Stimulated activated CD4-positive, alpha-beta T cell treated with anti-CD3 and anti-CD28 coated beads, Interleukin-12 subunit alpha, Interleukin-12 subunit beta, amount 100 ng/mL, for 24 hours (primary cell): ENCODE results near the gene SAXO1.
"Not testable (repeated sequence)": the region's sequence is repeated elsewhere in the genome, so short reads cannot be mapped to it uniquely, and the experiment has no call there.

Source experiments
- DNase-seq, 2 experiments: peaks; one replicate each; pipeline ENCODE4 v3.0.0-alpha.2; 2020; ENCODE audit warnings: low read depth in 2 of 2

The SAXO1 gene

DNA sequence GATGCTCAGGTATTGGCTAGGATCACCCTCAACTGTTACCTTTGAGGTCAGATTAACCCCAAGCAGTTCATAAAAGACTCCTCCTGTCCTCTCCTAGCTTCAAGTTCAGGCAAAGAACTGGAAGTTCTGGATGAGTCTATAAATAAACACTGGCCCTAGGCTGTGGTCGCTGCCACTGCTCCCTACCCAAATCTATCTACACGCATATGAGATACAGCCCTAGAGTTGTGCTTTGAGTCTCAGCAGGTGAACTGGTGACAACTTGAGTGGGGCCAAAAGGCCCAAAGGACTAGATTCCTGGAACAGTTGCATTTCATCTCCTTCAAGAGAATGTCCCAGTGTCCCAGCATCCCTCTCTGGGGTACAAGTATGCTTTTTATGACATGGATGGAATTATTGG is 62.6 kb downstream of the SAXO1 start:
- DNase-seq, result no peak

DNA sequence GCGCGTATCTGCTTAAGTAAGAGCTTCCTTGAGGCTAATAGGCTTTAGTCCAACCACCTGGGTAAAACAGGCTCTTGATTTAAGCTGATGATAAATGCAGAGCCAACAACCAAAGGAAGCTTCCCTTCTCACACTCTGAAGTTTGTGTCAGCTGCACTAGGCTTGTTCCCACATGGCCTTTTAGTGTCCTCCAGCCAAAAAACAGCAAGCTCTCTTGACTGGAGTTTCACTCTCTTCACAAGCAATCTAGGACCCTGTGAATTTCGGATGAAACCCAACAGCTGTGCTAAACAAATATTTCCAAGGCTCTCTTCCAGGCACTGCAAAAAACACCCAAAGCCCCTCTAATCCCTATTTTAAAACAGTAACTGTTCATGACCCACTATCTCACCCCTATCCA is 63.9 kb downstream of the SAXO1 start:
- DNase-seq, result no peak

DNA sequence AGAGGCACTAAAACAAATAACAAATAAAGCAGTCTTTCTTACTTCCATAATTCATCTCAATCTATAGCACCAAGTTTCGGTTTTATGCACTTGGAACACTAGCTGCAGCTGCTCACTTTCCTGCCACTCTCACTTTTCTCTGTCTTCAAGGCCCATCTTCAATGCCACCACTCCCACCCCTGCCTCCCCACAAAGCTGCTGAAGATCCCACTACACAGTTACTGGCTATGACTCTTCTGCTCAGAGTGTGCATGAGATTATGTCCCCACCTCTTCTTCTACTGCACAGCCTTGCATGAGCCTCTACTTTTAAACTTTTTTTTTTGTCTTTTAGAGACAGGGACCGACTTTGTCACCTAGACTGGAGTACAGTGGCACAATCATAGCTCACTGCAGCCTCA is 77.4 kb downstream of the SAXO1 start:
- DNase-seq, result no peak

DNA sequence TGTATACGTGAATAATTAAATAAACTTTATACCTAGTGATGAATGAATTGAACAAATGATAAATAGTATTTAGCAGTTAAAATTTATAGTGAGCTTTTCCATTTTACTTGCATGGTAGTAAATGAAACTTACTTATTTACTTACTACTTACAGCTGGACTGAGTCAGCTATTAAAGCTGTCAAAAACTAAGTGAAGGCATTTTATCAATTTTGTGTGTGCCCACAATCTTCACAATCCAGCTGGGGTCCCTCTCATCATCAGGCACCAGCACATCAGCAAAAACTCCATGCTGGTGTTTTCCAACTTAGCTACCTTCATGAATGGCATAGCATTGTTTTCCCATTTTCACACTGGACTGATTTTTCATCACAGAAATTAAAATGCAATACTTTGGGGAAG is 81.1 kb downstream of the SAXO1 start:
- DNase-seq, result no peak

DNA sequence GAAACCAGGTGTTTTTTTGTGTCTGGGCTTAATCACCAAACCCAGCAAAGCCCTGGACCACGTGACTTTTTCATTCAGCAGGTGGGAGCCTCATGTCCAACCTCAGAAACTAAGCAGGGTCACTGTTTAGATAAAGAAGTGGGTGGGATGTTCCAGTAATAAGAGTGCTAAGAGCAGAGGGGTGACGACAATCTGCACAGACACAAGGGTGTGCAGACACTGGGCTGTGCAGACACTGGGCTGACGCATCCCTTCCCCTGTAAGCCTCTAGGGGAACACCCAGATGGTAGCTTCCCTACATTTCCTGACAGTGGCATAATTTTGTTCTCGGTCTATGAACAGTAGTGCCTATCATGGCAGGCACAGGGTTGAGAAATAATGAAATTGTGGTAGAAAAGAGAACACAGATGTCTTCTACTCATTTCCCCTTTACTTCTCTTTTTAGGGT is 85.1 kb downstream of the SAXO1 start:
- no peak for DNase-seq

DNA sequence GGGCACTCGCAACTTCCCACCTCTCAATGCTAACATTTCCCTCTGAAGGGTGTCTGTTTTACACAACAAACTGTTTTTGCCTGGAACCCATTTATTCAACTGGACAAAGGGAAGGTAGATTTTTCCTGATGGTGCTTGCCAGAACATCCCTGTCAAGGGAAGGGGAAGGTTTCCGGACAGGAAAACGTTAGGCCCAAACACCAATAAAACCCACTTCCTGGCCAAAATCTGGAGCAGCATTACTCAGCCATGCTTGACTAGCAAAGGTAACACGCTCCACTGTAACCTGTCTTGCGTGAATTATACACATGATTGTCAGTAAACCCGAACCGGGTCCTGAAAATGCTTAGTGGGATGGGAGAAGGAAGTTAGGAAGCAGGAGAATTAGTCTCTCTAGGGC is 90.2 kb downstream of the SAXO1 start:
- no peak for DNase-seq

DNA sequence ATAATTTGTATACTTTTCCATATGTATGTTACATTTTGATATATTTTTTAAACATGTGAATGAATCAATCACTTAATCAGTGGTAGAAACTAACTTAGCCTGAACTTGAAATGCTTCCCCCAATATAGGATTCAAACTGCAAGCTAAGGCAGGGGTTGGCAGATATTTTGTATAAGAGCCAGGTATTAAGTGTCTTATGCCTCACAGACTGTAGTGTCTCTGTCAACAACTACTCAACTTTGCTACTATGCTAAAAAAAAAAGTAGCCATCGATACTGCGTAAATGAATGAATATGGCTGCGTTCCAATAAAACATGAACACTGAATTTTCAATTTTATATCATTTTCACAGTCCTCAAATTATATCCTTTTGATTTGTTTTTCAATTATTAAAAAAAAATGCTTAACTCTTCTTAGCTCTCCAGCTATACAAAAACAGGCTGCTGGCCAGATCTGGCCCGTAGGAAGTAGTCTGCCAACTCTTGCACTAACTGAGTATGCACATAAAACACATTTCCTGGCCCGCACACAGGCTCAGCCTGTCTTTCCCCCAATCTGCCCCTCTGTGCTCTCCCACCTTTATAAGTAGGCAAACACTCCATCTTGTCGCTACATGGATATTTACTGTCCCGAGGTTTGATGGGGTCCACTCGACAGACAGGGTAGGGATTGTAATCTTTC is 91.8 kb downstream of the SAXO1 start:
- DNase-seq, result no peak

DNA sequence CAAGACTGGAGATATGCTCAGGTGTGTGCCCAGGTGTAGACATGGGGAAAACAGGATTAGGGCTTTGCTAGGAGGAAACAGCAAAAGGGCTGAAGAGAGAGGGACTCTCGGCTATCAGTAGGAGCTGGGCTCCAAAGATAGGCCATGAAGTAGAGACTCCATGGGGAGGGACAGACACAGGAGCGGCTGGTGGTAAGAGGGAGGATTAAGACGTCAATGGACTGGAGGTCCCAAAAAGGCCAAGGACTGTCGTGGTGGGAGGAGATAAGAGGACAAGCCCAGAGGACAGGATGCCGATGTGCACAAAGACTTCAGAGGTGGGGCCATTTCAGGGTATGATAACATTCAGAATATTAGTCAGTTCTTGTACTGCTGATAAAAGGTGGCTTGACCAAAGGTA is 93.1 kb downstream of the SAXO1 start:
- no peak for DNase-seq

DNA sequence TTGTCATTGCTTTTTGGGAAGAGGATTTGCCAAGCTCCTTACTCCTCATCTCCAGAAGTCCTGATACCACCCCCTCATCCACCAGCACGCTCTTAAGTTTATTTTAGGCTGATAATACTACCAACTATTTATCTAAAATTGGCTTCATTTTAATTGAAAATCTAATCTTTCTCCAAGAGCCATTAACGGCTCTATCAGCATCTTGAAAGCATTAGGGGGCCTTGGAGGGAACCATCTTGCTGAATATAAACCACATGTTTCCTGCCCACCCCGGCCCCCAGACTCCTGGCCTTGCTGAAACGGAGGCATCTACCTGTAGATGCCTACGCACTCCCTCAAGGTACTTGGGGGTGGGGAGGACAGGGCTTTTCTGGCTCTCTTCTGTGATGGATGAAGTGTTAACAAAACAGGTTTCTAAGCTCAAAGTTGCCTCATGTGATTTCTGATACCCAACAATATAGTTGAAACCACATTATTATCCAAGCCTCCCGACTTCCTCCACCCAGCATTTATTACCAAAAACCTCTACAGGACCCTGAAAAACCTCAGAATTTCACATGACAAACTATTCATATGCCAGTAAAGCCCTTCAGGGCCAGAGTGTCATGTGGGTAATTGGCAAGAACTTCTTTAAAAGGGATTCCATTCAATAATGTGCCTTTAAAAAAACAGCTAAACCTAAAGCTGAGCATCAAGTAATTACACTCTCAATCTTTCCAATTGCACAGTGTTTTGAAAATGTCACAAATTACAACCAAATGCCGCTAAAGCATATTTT is 96.7 kb downstream of the SAXO1 start:
- no peak for DNase-seq

DNA sequence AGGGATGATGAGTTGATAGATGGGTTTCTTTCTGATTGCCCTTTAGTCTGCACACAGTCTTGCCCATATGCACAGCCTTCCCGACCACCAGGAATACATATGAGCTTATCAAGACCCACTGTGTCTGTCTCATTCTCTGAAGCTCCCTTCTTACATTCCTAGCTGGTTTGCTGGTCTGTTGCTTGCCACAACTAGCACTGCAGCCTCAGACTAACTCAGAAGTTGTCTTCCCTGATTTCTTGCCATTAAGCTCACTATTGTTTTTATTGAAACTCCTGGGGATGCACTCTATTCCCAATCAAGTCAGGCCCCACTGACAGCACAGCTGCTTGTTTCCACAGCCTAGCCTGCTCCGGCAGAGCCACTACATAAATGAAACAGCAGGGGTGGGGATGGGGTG is 97.5 kb downstream of the SAXO1 start:
- DNase-seq, result no peak

DNA sequence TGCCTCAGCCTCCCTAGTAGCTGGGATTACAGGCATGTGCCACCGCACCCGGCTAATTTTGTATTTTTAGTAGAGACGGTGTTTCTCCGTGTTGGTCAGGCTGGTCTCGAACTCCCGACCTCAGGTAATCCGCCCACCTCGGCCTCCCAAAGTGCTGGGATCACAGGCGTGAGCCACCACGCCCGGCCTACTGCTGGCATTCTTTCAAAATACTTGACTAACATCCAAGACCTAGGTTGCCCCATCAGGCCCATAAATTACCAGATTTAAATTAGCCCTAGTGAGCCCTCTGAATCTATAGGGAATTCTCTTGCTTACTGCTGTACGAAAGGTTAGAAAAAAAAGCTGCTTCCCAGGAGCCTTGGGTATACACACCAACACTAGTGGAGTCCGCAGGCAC is 102.4 kb downstream of the SAXO1 start:
- not testable (repeated sequence) for DNase-seq

DNA sequence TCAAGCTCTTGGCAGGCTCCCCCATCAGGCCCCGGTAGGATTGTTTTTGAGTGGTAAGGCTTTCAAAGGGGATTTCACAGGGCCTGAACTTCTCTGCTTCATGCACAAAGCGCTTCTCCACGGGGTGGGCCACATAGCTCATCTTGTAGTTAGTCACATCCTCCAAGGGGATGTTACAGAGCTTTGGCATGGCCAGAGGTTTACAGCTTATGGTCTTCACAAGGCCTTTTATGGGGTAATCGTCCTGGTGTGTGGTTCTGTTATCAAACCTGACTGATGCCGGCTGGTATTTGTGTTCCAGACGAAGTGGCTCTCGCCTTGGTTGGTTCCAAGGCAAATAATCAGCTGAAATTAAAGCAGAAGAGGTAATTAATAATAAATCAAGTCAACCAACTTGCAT is 104.3 kb downstream of the SAXO1 start:
- no peak for DNase-seq

DNA sequence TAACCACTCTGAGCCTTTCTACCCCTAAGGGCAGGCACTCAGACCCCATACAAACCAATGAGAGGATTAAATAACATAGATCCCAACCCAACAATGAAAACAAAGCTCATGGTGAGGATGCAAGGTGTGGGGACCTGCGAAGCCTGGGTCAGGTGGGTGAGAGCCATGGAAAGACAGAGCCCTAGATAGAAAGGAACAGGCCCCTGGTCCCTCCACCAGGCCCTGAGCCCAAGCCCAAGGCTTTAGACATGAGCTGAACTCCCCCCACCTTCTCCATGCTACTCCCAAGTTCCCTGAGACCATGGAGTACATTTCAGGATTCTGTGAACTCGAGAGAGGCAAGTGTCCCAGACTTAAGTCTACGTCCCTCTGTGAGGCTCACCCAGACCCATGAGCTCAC is 106.5 kb downstream of the SAXO1 start:
- no peak for DNase-seq

DNA sequence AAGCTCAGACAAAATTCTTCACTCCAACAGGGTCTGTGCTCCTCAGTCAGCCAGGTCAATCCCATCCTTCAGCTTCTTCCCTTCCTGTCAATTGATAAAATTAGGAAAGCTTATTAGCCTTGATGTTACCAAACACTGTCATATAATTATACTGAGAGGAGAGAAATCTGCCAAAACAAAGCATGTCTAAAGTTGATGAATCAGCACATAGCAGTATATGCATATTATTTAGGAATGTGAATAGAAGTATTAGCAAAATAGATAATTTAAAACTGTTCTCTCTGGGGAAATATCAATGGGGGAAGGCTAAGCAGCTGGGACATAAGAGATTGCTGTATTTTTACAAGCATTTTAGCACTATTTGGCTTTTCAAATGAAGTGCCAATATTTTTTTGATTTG is 107.1 kb downstream of the SAXO1 start:
- no peak for DNase-seq

DNA sequence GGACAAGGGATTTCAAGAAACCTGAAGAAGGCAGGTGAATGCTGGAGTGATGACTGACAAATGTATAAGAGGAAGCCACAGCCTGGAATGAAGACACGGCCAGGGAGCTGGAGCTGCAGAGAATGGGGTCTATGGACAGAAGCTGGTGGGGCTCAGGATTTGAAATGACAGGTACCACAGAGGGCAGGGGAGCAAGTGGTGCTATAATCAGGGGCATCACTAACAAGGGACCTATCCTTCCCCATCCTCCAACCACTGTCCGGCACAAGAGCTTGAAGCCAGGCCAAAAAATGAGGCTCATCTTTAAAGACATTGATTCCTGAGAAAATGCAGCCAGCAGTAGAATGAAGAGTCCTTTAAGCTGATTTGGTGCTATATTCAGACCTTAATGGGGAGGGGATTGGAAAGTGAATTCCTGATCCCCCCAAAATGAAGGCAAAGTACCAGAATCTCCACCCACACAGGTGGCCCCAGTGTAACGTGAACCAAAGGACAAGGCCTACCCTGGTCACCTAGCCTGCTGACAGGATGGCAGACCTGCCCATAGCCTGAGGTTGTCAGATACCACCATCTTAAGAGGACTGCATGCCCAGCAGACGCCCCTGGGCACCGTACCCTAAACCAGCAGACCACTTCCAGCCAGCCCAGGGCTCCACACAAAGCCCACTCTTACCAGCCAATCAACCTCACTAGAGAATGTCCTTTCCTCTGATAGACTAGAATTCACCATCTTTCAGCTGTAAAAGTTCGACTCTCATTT is 109.2 kb downstream of the SAXO1 start:
- DNase-seq, result no peak

DNA sequence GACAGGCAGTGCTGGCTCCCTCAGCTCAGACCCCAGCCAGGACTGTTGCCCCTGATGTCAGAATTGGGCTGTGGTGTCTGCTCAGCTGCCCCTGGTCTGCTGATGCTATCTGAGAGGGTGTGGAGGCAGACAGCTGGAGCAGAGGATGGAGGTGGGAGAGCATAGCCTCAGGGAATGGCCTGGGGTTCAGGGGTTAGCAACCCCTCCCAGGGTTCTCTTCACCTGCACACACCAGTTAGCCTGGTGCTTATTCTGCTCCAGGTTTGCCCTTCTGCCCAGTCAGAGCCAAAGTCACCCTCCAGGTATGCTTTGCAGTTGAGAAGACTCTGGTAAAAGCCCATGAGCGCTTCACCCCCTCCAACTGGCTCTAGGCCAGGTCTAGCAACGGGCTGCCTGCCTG is 109.8 kb downstream of the SAXO1 start:
- no peak for DNase-seq

DNA sequence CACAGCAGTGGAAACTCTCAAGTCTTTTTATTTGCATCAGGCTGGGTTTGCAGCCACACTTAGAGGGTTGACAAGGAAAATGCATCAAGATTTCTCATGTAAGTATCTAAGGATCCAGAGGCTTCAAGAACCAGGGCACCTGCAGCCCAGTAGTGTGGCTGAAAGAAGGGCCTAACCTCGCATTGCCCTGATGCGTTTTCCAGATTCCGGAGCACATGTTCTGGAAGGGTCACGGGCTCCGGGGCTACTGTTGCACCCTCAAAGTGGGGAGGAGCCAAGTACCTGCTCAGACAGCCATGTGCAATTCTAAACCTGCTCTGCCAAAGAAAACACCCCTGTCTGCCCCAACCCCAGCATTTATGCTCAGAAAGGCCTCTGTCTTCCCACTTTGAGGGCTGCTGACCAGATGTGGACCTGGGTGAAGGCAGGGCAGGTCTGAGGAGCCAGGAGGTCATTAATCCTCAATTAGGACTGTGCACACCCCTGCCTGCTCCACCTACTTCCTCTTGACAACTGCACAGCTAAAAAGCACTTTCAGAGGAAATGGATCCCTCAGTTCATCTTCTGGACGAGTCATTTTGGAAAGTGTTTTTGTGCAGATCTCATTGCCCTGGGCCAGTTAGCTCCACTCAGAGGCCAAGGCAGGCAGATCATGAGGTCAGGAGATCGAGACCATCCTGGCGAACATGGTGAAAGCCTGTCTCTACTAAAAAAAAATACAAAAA is 110.7 kb downstream of the SAXO1 start:
- DNase-seq, result no peak

DNA sequence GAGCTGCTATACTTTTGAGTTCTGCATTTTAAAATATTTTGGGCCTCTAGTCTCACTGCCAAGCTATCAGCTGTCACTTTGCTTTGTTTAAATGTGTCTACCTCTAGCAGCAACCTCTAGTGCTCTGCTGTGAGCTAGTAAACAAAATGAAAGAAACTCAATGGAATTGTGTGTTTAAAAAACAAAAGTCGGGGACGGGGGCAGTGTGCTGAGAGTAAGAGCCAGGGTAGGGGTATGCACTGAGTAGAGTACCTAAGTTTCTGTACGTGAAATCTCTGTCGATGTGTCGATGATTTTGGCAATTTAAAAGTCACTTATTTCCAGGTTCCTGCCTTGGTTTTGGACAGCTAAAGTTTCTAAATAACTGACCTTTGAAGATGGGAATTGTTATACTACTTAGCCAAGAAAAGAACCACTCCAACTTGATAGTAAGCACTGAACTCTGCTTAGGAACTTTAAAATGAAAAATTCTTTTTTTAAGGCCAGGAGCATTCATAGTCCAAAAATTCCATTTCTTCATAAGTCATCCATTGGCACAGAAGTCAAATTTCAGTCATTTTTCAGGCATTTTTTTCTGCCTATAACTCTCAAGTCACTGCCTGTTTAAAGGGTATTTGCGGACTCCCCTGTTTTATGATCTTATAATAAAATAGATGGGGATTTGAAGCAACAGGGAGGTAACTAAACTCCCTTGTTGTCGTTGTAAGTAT is 111.5 kb downstream of the SAXO1 start:
- no peak for DNase-seq

DNA sequence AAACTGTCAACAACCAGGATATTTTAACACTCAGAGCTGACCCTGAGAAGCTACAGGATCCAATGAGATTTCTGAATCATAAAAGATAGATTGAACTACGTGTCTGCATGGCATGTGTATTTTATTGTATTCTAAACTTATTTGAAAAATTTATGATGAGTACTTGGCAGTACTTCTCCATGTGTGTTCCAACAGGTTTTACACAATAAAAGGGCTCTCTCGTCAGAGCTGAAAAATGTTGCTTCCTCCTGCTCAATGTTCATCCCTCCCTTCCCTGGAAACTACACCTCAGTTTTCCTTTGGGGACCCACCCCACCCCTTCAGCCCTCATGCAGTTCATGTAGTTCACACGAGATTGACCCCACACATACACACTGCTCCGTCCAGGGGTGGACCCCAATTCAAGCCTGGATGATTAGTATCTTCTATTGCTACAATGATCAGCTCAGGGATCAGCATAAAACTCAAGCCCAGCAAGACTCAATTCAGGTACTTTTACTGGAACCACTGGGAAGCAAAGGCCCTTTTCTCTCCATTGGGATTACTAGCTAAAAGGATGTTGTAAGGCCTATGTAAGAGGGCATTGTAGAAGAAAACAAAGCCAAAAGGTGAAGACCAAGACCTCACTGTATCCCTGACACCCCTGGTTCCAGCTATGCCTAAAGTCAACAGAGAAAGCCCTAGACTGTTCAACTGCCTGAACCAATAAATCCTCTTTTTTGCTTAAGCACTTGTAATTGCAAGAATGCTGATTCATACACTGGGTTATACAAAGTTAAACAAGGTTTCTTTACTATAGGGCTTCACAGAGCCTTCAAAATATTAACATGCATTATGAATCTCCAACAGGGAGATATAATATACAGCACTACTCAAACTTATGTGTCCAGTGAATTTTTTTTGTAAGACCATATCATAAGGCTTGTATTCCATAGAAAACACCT is 112.6 kb downstream of the SAXO1 start:
- no peak for DNase-seq

DNA sequence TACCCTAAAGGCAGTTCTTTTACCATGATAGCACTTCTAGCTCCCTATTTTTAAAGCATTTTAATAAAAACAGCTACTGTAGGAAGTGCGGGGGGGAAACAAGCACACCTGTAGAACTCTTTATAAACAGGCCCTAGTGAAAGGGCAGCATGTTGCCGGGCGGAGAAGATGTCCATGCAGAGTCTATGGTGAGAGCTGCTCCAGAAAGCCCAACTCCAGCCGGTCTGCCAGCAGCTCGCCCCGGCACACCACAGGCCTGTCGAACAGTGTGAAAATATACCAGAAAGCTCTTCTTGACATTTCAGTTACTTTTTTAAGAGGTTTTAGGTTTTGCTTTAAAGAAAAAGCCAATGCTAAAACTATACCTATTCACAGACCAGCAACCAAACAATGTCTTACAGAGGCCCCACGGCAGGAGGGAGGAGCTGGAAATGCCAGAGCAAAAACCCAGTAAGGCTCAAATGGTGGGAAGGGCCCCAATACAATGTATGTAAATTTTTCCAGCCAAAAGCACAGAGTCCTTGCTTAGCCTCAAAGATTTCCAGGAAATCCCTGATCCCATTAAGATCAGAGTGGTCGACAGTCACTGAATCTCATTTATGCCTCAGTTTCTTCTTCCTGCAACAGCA is 121.2 kb downstream of the SAXO1 start:
- no peak for DNase-seq
